Left ventricle myocardium inferior (tissue), 1 donor: ENCODE measurements around the gene SCYL1. TPM values are rescaled to one million over a fixed set of nuclear protein-coding genes. Genes with fewer than 3 reads are reported as not detected.

Experiments used
- DNase-seq: peaks from one replicate; pipeline ENCODE4 v3.0.0-alpha.2; 2020
- H3K27ac ChIP-seq: fragments of 200-600 bp; replicated peaks from 2 replicates; pipeline ENCODE4 v1.8.0; 2021
- H3K27me3 ChIP-seq: fragments of 200-600 bp; 2 replicates; pipeline ENCODE4 v1.8.0; 2021; ENCODE audit warnings: low read depth
- H3K36me3 ChIP-seq: fragments of 200-600 bp; 2 replicates; pipeline ENCODE4 v1.8.0; 2021
- H3K4me1 ChIP-seq: fragments of 200-600 bp; 2 replicates; pipeline ENCODE4 v1.8.0; 2021
- H3K4me3 ChIP-seq: fragments of 200-600 bp; 2 replicates; pipeline ENCODE4 v1.8.0; 2021; ENCODE audit warnings: mild to moderate bottlenecking, moderate library complexity
- H3K9me3 ChIP-seq: fragments of 200-600 bp; replicated peaks from 2 replicates; pipeline ENCODE4 v1.8.0; 2021
- intact Hi-C: fragments of 100-400 bp; cut with micrococcal nuclease; formaldehyde crosslinking; loops from one replicate; pipeline ENCODE4 v1.11.0; 2022
- total RNA-seq: library from RNA; stranded (reverse); fragmentation: NEBNext Ultra II Directional; extraction: Animal tissue kit (Norgen Biotek cat#: 25700); gene quantifications from one replicate; pipeline ENCODE4 v1.2.1, GENCODE V29; 2021
- TF ChIP-seq, protein P1 (sequence below): fragments of 200-600 bp; IDR thresholded peaks from 2 replicates; pipeline ENCODE4 v1.8.0; 2021; ENCODE audit warnings: antibody characterized with exemption, mild to moderate bottlenecking, borderline replicate concordance
- donor health status: DM: no; HTN: yes; CAD: no; lungs with severe emphysema.

The SCYL1 gene
- total RNA-seq, 1 donor from 2014 or later, result 60.2 TPM

DNA sequence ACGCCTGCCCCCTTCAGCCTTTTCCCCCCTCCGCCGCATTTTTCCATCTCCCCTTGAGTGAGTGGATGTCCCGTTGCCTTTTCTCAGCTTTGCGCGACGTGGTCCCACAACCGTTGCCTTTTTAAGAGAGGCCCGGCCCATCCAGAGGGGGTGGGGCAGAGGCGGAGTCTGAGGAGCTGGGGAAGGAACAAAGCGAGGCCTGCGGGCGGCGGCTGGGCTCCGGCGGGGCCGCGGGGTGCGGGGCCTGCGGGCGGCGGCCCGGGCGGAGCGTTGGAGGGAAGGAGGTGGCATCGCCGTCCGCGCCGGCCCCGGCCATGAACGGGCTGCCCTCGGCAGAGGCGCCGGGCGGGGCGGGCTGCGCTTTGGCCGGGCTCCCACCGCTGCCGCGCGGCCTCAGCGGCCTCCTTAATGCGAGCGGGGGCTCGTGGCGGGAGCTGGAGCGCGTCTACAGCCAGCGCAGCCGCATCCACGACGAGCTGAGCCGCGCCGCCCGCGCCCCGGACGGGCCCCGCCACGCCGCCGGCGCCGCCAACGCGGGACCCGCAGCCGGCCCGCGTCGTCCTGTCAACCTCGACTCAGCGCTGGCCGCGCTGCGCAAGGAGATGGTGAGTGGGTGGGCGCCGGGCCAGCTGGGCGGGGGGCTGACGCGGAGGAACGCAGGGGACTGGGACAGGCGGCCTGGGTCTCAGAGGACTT is 47.6 kb downstream of the SCYL1 start, which contains the start of gene FAM89B:
Gene FAM89B (plus strand): TSS at position 183 of the 696 bp plus-strand sequence. CDS start 132 bp downstream, at position 315.
- Histone ChIP-seq H3K27me3 (no peaks in the 10 kb centered on the region), H3K4me1 (peaks cover 91% of the 10 kb centered on the region), H3K9me3 (no peaks in the 10 kb centered on the region), H3K4me3 (peak within 1 kb of the TSS; percentile 86), H3K36me3 (peaks cover 11% of the 10 kb centered on the region), H3K27ac (peak within 1 kb of the TSS; percentile 97)
- TF ChIP-seq, protein P1, sequence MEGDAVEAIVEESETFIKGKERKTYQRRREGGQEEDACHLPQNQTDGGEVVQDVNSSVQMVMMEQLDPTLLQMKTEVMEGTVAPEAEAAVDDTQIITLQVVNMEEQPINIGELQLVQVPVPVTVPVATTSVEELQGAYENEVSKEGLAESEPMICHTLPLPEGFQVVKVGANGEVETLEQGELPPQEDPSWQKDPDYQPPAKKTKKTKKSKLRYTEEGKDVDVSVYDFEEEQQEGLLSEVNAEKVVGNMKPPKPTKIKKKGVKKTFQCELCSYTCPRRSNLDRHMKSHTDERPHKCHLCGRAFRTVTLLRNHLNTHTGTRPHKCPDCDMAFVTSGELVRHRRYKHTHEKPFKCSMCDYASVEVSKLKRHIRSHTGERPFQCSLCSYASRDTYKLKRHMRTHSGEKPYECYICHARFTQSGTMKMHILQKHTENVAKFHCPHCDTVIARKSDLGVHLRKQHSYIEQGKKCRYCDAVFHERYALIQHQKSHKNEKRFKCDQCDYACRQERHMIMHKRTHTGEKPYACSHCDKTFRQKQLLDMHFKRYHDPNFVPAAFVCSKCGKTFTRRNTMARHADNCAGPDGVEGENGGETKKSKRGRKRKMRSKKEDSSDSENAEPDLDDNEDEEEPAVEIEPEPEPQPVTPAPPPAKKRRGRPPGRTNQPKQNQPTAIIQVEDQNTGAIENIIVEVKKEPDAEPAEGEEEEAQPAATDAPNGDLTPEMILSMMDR, result no peak
- peak; percentile 95 for DNase-seq
- intact Hi-C loops, result no loop called here

DNA sequence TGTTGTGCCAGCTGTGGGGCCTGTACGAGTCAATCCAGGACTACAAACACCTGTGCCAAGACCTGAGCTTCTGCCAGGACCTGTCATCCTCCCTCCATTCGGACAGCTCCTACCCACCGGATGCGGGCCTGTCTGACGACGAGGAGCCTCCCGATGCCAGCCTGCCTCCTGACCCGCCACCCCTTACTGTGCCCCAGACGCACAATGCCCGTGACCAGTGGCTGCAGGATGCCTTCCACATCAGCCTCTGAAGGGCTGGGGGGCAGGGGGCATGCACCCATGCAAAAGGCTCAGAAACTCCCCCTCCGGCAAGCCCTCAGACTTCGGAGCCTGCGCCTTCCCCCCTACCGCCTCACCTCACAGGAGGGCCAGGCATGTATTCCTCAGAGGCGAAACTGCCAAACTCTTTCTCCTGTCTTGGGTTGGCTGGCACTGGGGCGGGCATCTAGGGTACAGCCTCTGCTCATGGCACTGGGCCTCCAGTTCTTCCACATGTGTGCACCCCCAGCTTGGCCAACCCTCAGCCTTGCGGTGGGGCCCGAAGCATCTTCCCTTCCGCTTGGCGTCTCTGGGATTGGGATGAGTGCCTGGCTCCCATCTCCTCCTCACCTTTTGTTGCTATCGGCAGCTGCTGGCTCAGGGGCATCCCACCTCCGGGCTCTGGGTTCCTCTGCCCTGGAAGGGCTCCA is 48.7 kb downstream of the SCYL1 start:
- H3K27ac ChIP-seq, result peak overlapping the region; percentile 97
- H3K4me1 ChIP-seq, result peaks cover 91% of the 10 kb centered on the region
- H3K36me3 ChIP-seq, result peaks cover 11% of the 10 kb centered on the region
- TF ChIP-seq, protein P1, result no peak
- intact Hi-C loops, result no loop called here
- H3K4me3 ChIP-seq, result peak overlapping the region; percentile 86
- no peaks in the 10 kb centered on the region for H3K27me3 ChIP-seq
- H3K9me3 ChIP-seq, result no peaks in the 10 kb centered on the region
- no peak for DNase-seq

DNA sequence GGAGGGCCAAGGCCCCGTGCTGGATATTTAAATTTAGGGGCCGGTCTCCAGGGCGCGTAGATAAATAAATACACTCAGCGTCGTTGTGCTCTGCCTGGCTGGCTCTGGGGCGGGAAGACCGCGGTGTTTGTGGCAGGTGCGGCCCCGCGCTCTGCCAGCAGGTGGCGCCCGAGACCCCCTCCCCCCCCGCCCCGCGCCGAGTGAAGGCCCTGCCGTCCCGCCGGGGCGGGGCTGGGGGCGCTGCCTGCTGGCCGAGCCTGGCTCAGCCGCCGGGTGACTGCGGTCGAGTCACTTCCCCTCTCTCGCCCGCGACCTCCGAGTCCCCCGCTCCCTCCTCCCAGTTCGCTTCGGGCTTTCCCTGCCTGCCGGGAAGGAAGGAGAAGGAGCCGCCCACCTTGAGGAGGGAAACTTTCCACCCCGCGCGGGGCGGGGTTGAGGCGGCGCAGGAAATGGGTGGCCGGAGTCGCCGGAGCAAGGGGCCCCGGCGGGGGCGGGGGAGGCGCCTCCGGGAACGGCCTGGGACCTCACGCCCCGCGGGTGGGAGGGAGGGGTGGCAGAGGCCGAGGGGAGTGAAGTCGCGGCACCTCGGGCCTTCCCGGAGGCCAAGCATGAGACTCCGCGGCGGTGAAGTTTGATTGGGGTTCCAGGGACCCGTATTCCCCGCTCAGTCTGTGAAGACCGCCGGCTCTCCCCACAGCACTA is 49.4 kb downstream of the SCYL1 start:
- peaks cover 88% of the 10 kb centered on the region for H3K4me1 ChIP-seq
- DNase-seq, result peak; percentile 94
- peaks cover 9% of the 10 kb centered on the region for H3K36me3 ChIP-seq
- H3K27me3 ChIP-seq, result no peaks in the 10 kb centered on the region
- H3K4me3 ChIP-seq, result peak overlapping the region; percentile 86
- no peaks in the 10 kb centered on the region for H3K9me3 ChIP-seq
- H3K27ac ChIP-seq, result peak overlapping the region; percentile 97
- TF ChIP-seq, protein P1, result peak; percentile 99
- intact Hi-C loops, result no loop called here

DNA sequence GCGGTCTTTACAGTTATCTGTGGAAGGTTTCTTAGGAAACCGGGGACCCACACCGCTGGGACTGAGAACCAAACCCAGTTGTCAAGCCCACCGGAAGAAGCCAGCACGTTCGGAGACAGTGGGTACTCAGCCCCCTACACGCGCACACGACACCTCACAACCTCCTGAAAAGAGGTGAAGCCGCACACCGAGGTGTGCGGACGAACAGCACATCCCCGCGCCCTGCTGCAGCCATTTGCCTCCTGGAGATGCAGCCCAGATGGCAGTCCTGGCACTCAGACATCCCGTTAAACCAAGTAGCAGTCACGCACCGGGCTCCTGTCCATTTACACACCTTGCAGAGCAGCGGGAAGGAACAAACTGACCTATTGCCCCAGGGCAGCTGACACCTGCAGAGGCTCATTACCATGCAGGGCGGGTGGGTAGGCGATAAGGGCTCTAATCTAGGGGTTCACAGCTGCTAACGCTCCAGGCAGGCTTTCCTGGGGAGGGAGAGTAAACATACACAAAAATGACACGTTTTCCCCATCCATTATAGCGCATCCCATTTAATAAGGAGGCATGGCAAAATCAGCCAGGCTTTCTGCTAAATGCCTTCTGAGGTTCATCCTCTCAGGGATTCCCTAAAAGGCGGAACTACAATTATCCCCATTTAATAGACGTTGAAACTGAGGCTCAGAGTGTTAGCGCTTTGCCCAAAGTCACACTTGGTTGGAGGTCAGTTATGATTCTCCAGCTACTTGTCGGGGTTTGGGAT is 50.1 kb downstream of the SCYL1 start:
- Histone ChIP-seq H3K27ac (peak overlapping the region; percentile 97), H3K9me3 (no peaks in the 10 kb centered on the region), H3K4me1 (peaks cover 80% of the 10 kb centered on the region), H3K36me3 (peaks cover 16% of the 10 kb centered on the region), H3K27me3 (no peaks in the 10 kb centered on the region), H3K4me3 (peak overlapping the region; percentile 86)
- intact Hi-C loops, result no loop called here
- TF ChIP-seq, protein P1, result no peak
- no peak for DNase-seq
